Panc1 (cell line): ENCODE measurements around the gene TSHZ2. TPM values are rescaled to one million over a fixed set of nuclear protein-coding genes. Genes with fewer than 3 reads are reported as not detected.
A peak's percentile ranks its signal among the peaks of the same experiment; 100 is the strongest.

Experiments
- ATAC-seq: fragments of 200-7000 bp; cut with Tn5 transposase; 2 replicates; pipeline ENCODE4 v1.9.1; 2020; ENCODE audit warnings: mild to moderate bottlenecking, moderate library complexity
- BruUV-seq: library from RNA; stranded (reverse); fragments of 400-500 nt; replicated peaks from 2 replicates; lab custom pipeline; 2021; lab: Mats Ljungman, UMichigan
- CTCF ChIA-PET: fragments of 300-600 bp; sonication (Branson Sonifier 250); formaldehyde crosslinking; loops from one replicate; lab custom pipeline; 2022; ENCODE audit warnings: antibody characterized with exemption; lab: Charles Lee
- POLR2A ChIA-PET: fragments of 300-600 bp; sonication (Branson Sonifier 250); formaldehyde crosslinking; loops from one replicate; lab custom pipeline; 2022; ENCODE audit warnings: antibody characterized with exemption; lab: Charles Lee
- DNase-seq: peaks from one replicate; pipeline ENCODE4 v3.0.0-alpha.2; 2010; ENCODE audit warnings: low read depth, low spot score
- H3K27ac ChIP-seq: 2 replicates; pipeline ENCODE4 v1.5.1; 2011; ENCODE audit warnings: mild to moderate bottlenecking, low read length, inconsistent platforms
- H3K27me3 ChIP-seq: fragments of 200-500 bp; sonication (Bioruptor generic); 2 replicates; pipeline ENCODE4 v1.6.0; 2014; ENCODE audit warnings: low read length, inconsistent platforms; ENCODE audit not compliant: control insufficient read depth, insufficient read depth
- H3K36me3 ChIP-seq: fragments of 200-500 bp; sonication (Bioruptor generic); 2 replicates; pipeline ENCODE4 v1.5.1; 2014; ENCODE audit warnings: inconsistent platforms, mild to moderate bottlenecking, low read length, moderate library complexity; ENCODE audit not compliant: control insufficient read depth, insufficient read depth
- H3K4me1 ChIP-seq: 2 replicates; pipeline ENCODE4 v1.5.1; 2011; ENCODE audit warnings: inconsistent platforms, mild to moderate bottlenecking, low read length, moderate library complexity; ENCODE audit not compliant: control insufficient read depth, insufficient read depth
- H3K4me3 ChIP-seq, 2 experiments: 2 replicates each; pipeline ENCODE4 v1.5.1; 2011 to 2012; ENCODE audit warnings: low read depth in 2 of 2, low read length in 2 of 2, mild to moderate bottlenecking in 2 of 2, inconsistent platforms in 1 of 2, moderate library complexity in 1 of 2
- H3K9me3 ChIP-seq: fragments of 200-500 bp; sonication (Bioruptor generic); 2 replicates; pipeline ENCODE4 v1.5.1; 2014; ENCODE audit warnings: low read depth, mild to moderate bottlenecking, inconsistent platforms, low read length, moderate library complexity; ENCODE audit not compliant: control insufficient read depth, insufficient read depth
- CTCF ChIP-seq: fragments of 450-650 bp; IDR thresholded peaks from 2 replicates; pipeline ENCODE4 v1.5.1; 2017; ENCODE audit warnings: mild to moderate bottlenecking
- POLR2AphosphoS5 ChIP-seq: IDR thresholded peaks from 2 replicates; pipeline ENCODE4 v1.6.1; 2012; ENCODE audit warnings: mild to moderate bottlenecking, low read depth, low read length, moderate library complexity
- SIN3A ChIP-seq: IDR thresholded peaks from 2 replicates; pipeline ENCODE4 v1.6.1; 2012; ENCODE audit warnings: low read depth, mild to moderate bottlenecking, low read length, moderate library complexity, borderline replicate concordance; ENCODE audit not compliant: insufficient read depth
- TCF7L2 ChIP-seq: IDR thresholded peaks from 2 replicates; pipeline ENCODE4 v1.6.1; 2011; ENCODE audit warnings: mild to moderate bottlenecking, low read depth, low read length, inconsistent platforms
- in situ Hi-C: cut with HindIII; loops from 2 replicates; pipeline ENCODE4 v1.10.0; 2016; ENCODE audit warnings: low sequenced_read_pairs, low pct_unique_long_range_greater_than_20kb
- intact Hi-C: fragments of 100-400 bp; cut with micrococcal nuclease; formaldehyde crosslinking; loops from one replicate; pipeline ENCODE4 v1.10.0; 2022; ENCODE audit not compliant: unreplicated experiment
- total RNA-seq: library from RNA; stranded (reverse); gene quantifications from one replicate; pipeline ENCODE4 v1.2.1, GENCODE V29; 2021; ENCODE audit not compliant: unreplicated experiment
- TF ChIP-seq, protein P1 (sequence below), 2 experiments: IDR thresholded peaks; 2 replicates each; pipeline ENCODE4 v1.6.1; 2011 to 2012; ENCODE audit warnings: low read depth in 2 of 2, control low read depth in 1 of 2, low read length in 1 of 2, mild to moderate bottlenecking in 1 of 2, moderate library complexity in 1 of 2; ENCODE audit not compliant: insufficient read depth in 1 of 2

The TSHZ2 gene
- total RNA-seq, 1 experiment from 2014 or later, result 0.36 TPM

- intact Hi-C loops (no loop called here), in situ Hi-C loops (no loop called here)
- no peak for DNase-seq
- Histone ChIP-seq H3K27ac (no peak overlapping the region), H3K9me3 (no peaks in the 10 kb centered on the region), H3K4me1 (no peaks in the 10 kb centered on the region), H3K27me3 (peaks cover 14% of the 10 kb centered on the region), H3K36me3 (no peaks in the 10 kb centered on the region), H3K4me3 (no peak overlapping the region)
- BruUV-seq, result no TSS peak
- POLR2A ChIA-PET, result no interaction called here
- ATAC-seq, result no peak
- CTCF ChIA-PET, result no interaction called here
- TF ChIP-seq CTCF, result peak; percentile 26
- TF ChIP-seq, protein P1, sequence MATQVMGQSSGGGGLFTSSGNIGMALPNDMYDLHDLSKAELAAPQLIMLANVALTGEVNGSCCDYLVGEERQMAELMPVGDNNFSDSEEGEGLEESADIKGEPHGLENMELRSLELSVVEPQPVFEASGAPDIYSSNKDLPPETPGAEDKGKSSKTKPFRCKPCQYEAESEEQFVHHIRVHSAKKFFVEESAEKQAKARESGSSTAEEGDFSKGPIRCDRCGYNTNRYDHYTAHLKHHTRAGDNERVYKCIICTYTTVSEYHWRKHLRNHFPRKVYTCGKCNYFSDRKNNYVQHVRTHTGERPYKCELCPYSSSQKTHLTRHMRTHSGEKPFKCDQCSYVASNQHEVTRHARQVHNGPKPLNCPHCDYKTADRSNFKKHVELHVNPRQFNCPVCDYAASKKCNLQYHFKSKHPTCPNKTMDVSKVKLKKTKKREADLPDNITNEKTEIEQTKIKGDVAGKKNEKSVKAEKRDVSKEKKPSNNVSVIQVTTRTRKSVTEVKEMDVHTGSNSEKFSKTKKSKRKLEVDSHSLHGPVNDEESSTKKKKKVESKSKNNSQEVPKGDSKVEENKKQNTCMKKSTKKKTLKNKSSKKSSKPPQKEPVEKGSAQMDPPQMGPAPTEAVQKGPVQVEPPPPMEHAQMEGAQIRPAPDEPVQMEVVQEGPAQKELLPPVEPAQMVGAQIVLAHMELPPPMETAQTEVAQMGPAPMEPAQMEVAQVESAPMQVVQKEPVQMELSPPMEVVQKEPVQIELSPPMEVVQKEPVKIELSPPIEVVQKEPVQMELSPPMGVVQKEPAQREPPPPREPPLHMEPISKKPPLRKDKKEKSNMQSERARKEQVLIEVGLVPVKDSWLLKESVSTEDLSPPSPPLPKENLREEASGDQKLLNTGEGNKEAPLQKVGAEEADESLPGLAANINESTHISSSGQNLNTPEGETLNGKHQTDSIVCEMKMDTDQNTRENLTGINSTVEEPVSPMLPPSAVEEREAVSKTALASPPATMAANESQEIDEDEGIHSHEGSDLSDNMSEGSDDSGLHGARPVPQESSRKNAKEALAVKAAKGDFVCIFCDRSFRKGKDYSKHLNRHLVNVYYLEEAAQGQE (IDR thresholded peaks at IDR 0.05; ENCODE audit: insufficient read depth in 1 of 2, low read depth in 2 of 2, low read length in 1 of 2), result no peak
These were observed 229.4 kb downstream of the TSHZ2 start for GRCh38 chr20:53201588-53201987.

GRCh38 chr20:53202777-53203176 is 230.6 kb downstream of the TSHZ2 start:
- POLR2A ChIA-PET, result no interaction called here
- no peak for DNase-seq

More at GRCh38 chr20:53202777-53203176, 230.6 kb downstream of the TSHZ2 start:
- CTCF ChIA-PET, result no interaction called here
- intact Hi-C loops, result no loop called here
- no peaks in the 10 kb centered on the region for H3K9me3 ChIP-seq
- in situ Hi-C loops, result no loop called here
- no peak overlapping the region for H3K27ac ChIP-seq
- H3K4me3 ChIP-seq, result no peak overlapping the region
- peaks cover 8% of the 10 kb centered on the region for H3K27me3 ChIP-seq
- no peak for TF ChIP-seq CTCF
- no peak for TF ChIP-seq SIN3A
- TF ChIP-seq, protein P1 (IDR thresholded peaks at IDR 0.05; ENCODE audit: insufficient read depth in 1 of 2, low read depth in 2 of 2, low read length in 1 of 2), result no peak
- no peak for TF ChIP-seq POLR2AphosphoS5
- no peak for TF ChIP-seq TCF7L2
- ATAC-seq, result no peak
- no peaks in the 10 kb centered on the region for H3K4me1 ChIP-seq
- BruUV-seq, result no TSS peak
- H3K36me3 ChIP-seq, result no peaks in the 10 kb centered on the region
